Glomerular visceral epithelial cell (primary cell): ENCODE results near the gene KCNK13.
"Not testable (repeated sequence)": the region's sequence is repeated elsewhere in the genome, so short reads cannot be mapped to it uniquely, and the experiment has no call there.

Experiments used
- DNase-seq: peaks from one replicate; pipeline ENCODE4 v3.0.0-alpha.2; 2016; ENCODE audit errors: extremely low spot score

Gene KCNK13

GRCh38 chr14:90193925-90194324, 132.1 kb downstream of the KCNK13 start:
- no peak for DNase-seq

- DNase-seq = no peak
These were observed 132.9 kb downstream of the KCNK13 start for GRCh38 chr14:90194706-90195105.

- no peak for DNase-seq
These were observed 136.8 kb downstream of the KCNK13 start for GRCh38 chr14:90198541-90199060.

GRCh38 chr14:90200546-90200945, 138.8 kb downstream of the KCNK13 start:
- DNase-seq = not testable (repeated sequence)

GRCh38 chr14:90201344-90201743, 139.6 kb downstream of the KCNK13 start:
- no peak for DNase-seq

GRCh38 chr14:90204516-90204915, 142.7 kb downstream of the KCNK13 start:
- no peak for DNase-seq

GRCh38 chr14:90213099-90213748, 151.4 kb downstream of the KCNK13 start:
- DNase-seq = no peak

GRCh38 chr14:90228478-90228877, 166.7 kb downstream of the KCNK13 start:
- DNase-seq = no peak

GRCh38 chr14:90229942-90230341, 168.1 kb downstream of the KCNK13 start:
- not testable (repeated sequence) for DNase-seq
